B cell (primary cell): ENCODE results near the gene ANKRD61. TPM values are rescaled to one million over a fixed set of nuclear protein-coding genes. Genes with fewer than 3 reads are reported as not detected.

ENCODE experiments used
- ATAC-seq: fragments of 200-7000 bp; cut with Tn5 transposase; one replicate; pipeline ENCODE4 v1.10.0; 2021; ENCODE audit warnings: low read depth, mild to moderate bottlenecking, moderate number of reproducible peaks, moderate library complexity
- CTCF ChIA-PET: fragments of 350-600 bp; sonication (Branson Sonifier 250); formaldehyde crosslinking; loops from one replicate; lab custom pipeline; 2021; ENCODE audit warnings: antibody characterized with exemption, inconsistent platforms; lab: Charles Lee
- POLR2A ChIA-PET: fragments of 350-600 bp; sonication (Branson Sonifier 250); formaldehyde crosslinking; loops from one replicate; lab custom pipeline; 2021; ENCODE audit warnings: antibody characterized with exemption; lab: Charles Lee
- DNase-seq: peaks from one replicate; pipeline ENCODE4 v3.0.0; 2013
- H2AFZ ChIP-seq: 2 replicates; pipeline ENCODE4 v1.6.1; 2012; ENCODE audit warnings: mild to moderate bottlenecking, low read depth, low read length; ENCODE audit not compliant: insufficient read depth, poor library complexity, severe bottlenecking
- H3K27ac ChIP-seq, 2 donors: 1 replicate in 1 of 2; 2 replicates in 1 of 2; pipeline ENCODE4 v1.5.1; 2012 to 2013; ENCODE audit warnings: low read length in 2 of 2, mild to moderate bottlenecking in 2 of 2, moderate library complexity in 1 of 2
- H3K27me3 ChIP-seq, 4 experiments: fragments of 200-600 bp in 1 of 4; sonication (generic) in 1 of 4; replicated peaks in 1 of 4; 1 replicate in 2 of 4; 2 replicates in 2 of 4; pipeline versions ENCODE4 v1.6.1 to v1.7.0; 2013 to 2016; ENCODE audit warnings: low read length in 3 of 4, mild to moderate bottlenecking in 2 of 4, mixed read lengths in 1 of 4, moderate library complexity in 1 of 4; ENCODE audit not compliant: insufficient read depth in 4 of 4, control insufficient read depth in 3 of 4; ENCODE audit errors: control extremely low read depth in 1 of 4
- H3K36me3 ChIP-seq, 2 experiments: replicated peaks in 1 of 2; 1 replicate in 1 of 2; 2 replicates in 1 of 2; pipeline versions ENCODE4 v1.6.1 to v1.7.1; 2013; ENCODE audit warnings: low read length in 1 of 2; ENCODE audit not compliant: insufficient read depth in 2 of 2, control insufficient read depth in 1 of 2; ENCODE audit errors: control extremely low read depth in 1 of 2, extremely low read depth in 1 of 2
- H3K4me1 ChIP-seq, 2 donors: fragments of 200-600 bp in 1 of 2; sonication (generic) in 1 of 2; 1 replicate in 1 of 2; 2 replicates in 1 of 2; pipeline versions ENCODE4 v1.5.1 to v1.6.1; 2013 to 2017; ENCODE audit warnings: low read length in 2 of 2; ENCODE audit not compliant: control insufficient read depth in 2 of 2, insufficient read depth in 2 of 2
- H3K4me2 ChIP-seq: replicated peaks from 2 replicates; pipeline ENCODE3; 2012; ENCODE audit warnings: mild to moderate bottlenecking, low read depth, low read length; ENCODE audit not compliant: poor library complexity, severe bottlenecking
- H3K4me3 ChIP-seq, 5 experiments: fragments of 200-600 bp in 1 of 5; sonication (generic) in 1 of 5; 1 replicate in 3 of 5; 2 replicates in 2 of 5; pipeline versions ENCODE4 v1.5.1 to v1.7.0; 2011 to 2016; ENCODE audit warnings: low read length in 4 of 5, mild to moderate bottlenecking in 4 of 5, low read depth in 2 of 5, control low read depth in 1 of 5, moderate library complexity in 1 of 5; ENCODE audit not compliant: insufficient read depth in 1 of 5; ENCODE audit errors: control extremely low read depth in 1 of 5, extremely low read depth in 1 of 5
- H3K79me2 ChIP-seq: fragments of 200-600 bp; sonication (generic); one replicate; pipeline ENCODE4 v1.6.0; 2016; ENCODE audit warnings: low read length; ENCODE audit not compliant: control insufficient read depth, insufficient read depth
- H3K9ac ChIP-seq: fragments of 200-600 bp; sonication (generic); 2 replicates; pipeline ENCODE4 v1.6.1; 2017; ENCODE audit warnings: mild to moderate bottlenecking, low read length, moderate library complexity
- H3K9me3 ChIP-seq, 3 donors: one replicate each; pipeline versions ENCODE4 v1.6.1 to v1.7.1; 2013; ENCODE audit warnings: low read length in 2 of 3; ENCODE audit not compliant: control insufficient read depth in 2 of 3, insufficient read depth in 1 of 3; ENCODE audit errors: control extremely low read depth in 1 of 3
- H4K20me1 ChIP-seq: 2 replicates; pipeline ENCODE4 v1.6.0; 2012; ENCODE audit warnings: mild to moderate bottlenecking, low read length; ENCODE audit not compliant: insufficient read depth, control insufficient read depth, poor library complexity, severe bottlenecking
- H3K27ac Mint-ChIP-seq: one replicate; pipeline ENCODE4 v1.8.0; 2021; ENCODE audit warnings: mixed read lengths
- H3K27me3 Mint-ChIP-seq: one replicate; pipeline ENCODE4 v1.8.0; 2021; ENCODE audit warnings: mixed read lengths
- H3K4me1 Mint-ChIP-seq: one replicate; pipeline ENCODE4 v1.8.0; 2021; ENCODE audit warnings: mixed read lengths
- H3K4me3 Mint-ChIP-seq: one replicate; pipeline ENCODE4 v1.8.0; 2021; ENCODE audit warnings: mixed read lengths
- H3K9me3 Mint-ChIP-seq: one replicate; pipeline ENCODE4 v1.8.0; 2022; ENCODE audit warnings: mixed read lengths; ENCODE audit not compliant: insufficient read depth
- EZH2 ChIP-seq: IDR thresholded peaks from 2 replicates; pipeline ENCODE4 v1.6.1; 2012; ENCODE audit warnings: borderline replicate concordance, low read depth, mild to moderate bottlenecking, moderate library complexity, low read length; ENCODE audit not compliant: insufficient read depth, poor library complexity, severe bottlenecking
- WGBS: methylation state at CpG from one replicate; pipeline ENCODE4 v1.1.5; 2013; ENCODE audit warnings: missing lambda C conversion rate; ENCODE audit not compliant: insufficient coverage; 5-methylcytosine and 5-hydroxymethylcytosine counted together
- intact Hi-C: fragments of 100-400 bp; cut with micrococcal nuclease; formaldehyde crosslinking; loops from one replicate; pipeline ENCODE4 v1.10.0; 2022
- polyA plus RNA-seq: library from polyadenylated mRNA; depleted of rRNA; stranded (reverse); fragments of >200 nt; gene quantifications from 2 replicates; pipeline ENCODE4 v1.2.3, GENCODE V29; 2012
- total RNA-seq, 2 donors: library from RNA; stranded (reverse); fragments of 120-200 nt in 1 of 2; gene quantifications; 1 replicate in 1 of 2; 2 replicates in 1 of 2; pipeline versions ENCODE4 v1.2.3 to v1.2.4, GENCODE V29; 2013 to 2022
- TF ChIP-seq, protein P1 (sequence below): fragments of 200-600 bp; IDR thresholded peaks from one replicate; pipeline ENCODE4 v1.8.0; 2022; ENCODE audit warnings: antibody characterized with exemption, mild to moderate bottlenecking

The ANKRD61 gene
- total and polyA plus RNA-seq, 2 donors (not counting 1 experiment from before 2014, with no cell fraction given): 0.13 TPM; not detected in 1

- H3K9ac ChIP-seq: peak overlapping the region; percentile 26
- H3K4me1 ChIP-seq: peaks cover 15 to 22% of the 10 kb centered on the region in 2 donors
- peak overlapping the region; percentile 60 for H3K4me2 ChIP-seq
- H3K9me3 Mint-ChIP-seq: no peaks in the 10 kb centered on the region
- intact Hi-C loops: loop anchor here (1.0 kb wide), 1 partner anchor 17 kb away; the partner anchor contains the start of genes AIMP2 and PMS2
- H3K9me3 ChIP-seq: no peaks in the 10 kb centered on the region
- no peaks in the 10 kb centered on the region for H3K27me3 Mint-ChIP-seq
- peaks cover 9% of the 10 kb centered on the region for H3K79me2 ChIP-seq
- H4K20me1 ChIP-seq: no peaks in the 10 kb centered on the region
- 41% methylated on average over 22 of the region's 22 CpGs for WGBS
- peak overlapping the region; percentile 37 to 47 (median 41) for H3K4me3 ChIP-seq
- H3K36me3 ChIP-seq: peaks cover 13 to 76% of the 10 kb centered on the region in 2 experiments
- peak overlapping the region; percentile 94 for H3K27ac Mint-ChIP-seq
- H3K4me1 Mint-ChIP-seq: peaks cover 22% of the 10 kb centered on the region
- ATAC-seq: peak; percentile 99
- H3K27me3 ChIP-seq: no peaks in the 10 kb centered on the region
- DNase-seq: peak; percentile 80
- no peak for TF ChIP-seq EZH2
- TF ChIP-seq, protein P1, sequence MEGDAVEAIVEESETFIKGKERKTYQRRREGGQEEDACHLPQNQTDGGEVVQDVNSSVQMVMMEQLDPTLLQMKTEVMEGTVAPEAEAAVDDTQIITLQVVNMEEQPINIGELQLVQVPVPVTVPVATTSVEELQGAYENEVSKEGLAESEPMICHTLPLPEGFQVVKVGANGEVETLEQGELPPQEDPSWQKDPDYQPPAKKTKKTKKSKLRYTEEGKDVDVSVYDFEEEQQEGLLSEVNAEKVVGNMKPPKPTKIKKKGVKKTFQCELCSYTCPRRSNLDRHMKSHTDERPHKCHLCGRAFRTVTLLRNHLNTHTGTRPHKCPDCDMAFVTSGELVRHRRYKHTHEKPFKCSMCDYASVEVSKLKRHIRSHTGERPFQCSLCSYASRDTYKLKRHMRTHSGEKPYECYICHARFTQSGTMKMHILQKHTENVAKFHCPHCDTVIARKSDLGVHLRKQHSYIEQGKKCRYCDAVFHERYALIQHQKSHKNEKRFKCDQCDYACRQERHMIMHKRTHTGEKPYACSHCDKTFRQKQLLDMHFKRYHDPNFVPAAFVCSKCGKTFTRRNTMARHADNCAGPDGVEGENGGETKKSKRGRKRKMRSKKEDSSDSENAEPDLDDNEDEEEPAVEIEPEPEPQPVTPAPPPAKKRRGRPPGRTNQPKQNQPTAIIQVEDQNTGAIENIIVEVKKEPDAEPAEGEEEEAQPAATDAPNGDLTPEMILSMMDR: peak; percentile 41
- POLR2A ChIA-PET: interaction anchor here (0.6 kb wide), 2 partner anchors 17 to 307 kb away, joined by 3 to 10 read pairs; no protein-coding TSS in a partner anchor
- peak overlapping the region; percentile 59 for H2AFZ ChIP-seq
- peak overlapping the region; percentile 64 to 79 for H3K27ac ChIP-seq
- peak overlapping the region; percentile 79 for H3K4me3 Mint-ChIP-seq
- CTCF ChIA-PET: interaction anchor here (0.7 to 2.6 kb wide), 6 partner anchors 11 to 298 kb away, joined by 3 to 10 read pairs (median 3); partner anchors contain the start of genes AIMP2 and PMS2
These were observed 5.0 kb upstream of the ANKRD61 start for GRCh38 chr7:6026011-6026819.
